A549 (cell line): Measurements from ENCODE around the gene BBS9. TPM values are rescaled to one million over a fixed set of nuclear protein-coding genes. Genes with fewer than 3 reads are reported as not detected.

Experiments
- ATAC-seq, 2 experiments: fragments of 200-7000 bp in 1 of 2; fragments of >200 bp in 1 of 2; cut with Nextera tagmentation in 1 of 2; cut with Tn5 transposase in 1 of 2; 3 replicates each; pipeline versions ENCODE4 v1.8.0 to v1.9.1; 2018 to 2020; ENCODE audit warnings: mild to moderate bottlenecking in 1 of 2, moderate library complexity in 1 of 2
- CTCF ChIA-PET: fragments of 300-600 bp; sonication (Branson Sonifier 250); formaldehyde crosslinking; extraction: SDS; loops from one replicate; lab custom pipeline; 2021; ENCODE audit warnings: antibody characterized with exemption, inconsistent platforms; lab: Yijun Ruan, JAX
- POLR2A ChIA-PET: fragments of 350-600 bp; formaldehyde crosslinking; extraction: SDS; loops from one replicate; lab custom pipeline; 2021; ENCODE audit warnings: antibody characterized with exemption, inconsistent platforms; lab: Yijun Ruan, JAX
- DNase-seq, 2 experiments: peaks; one replicate each; pipeline versions ENCODE4 v3.0.0 to v3.0.0-alpha.2; 2011 to 2016; ENCODE audit warnings: low read depth in 1 of 2, low spot score in 1 of 2
- FAIRE-seq: peaks from 2 replicates; lab custom pipeline; 2011; peaks lifted over from hg19 to GRCh38; lab: Jason Lieb, UNC
- H3K27ac ChIP-seq, 2 experiments: fragments of >200 bp; sonication (Bioruptor Twin); formaldehyde crosslinking; 3 replicates each; pipeline ENCODE4 v1.5.1; 2016 to 2017
- H3K4me1 ChIP-seq: fragments of >200 bp; sonication (Bioruptor Twin); formaldehyde crosslinking; 3 replicates; pipeline ENCODE4 v1.6.1; 2016
- H3K4me2 ChIP-seq: fragments of >200 bp; sonication (Bioruptor Twin); formaldehyde crosslinking; 3 replicates; pipeline ENCODE4 v1.6.1; 2016
- H3K4me3 ChIP-seq: fragments of >200 bp; sonication (Bioruptor Twin); formaldehyde crosslinking; 3 replicates; pipeline ENCODE4 v1.5.1; 2016
- H3K9me3 ChIP-seq: fragments of >200 bp; sonication (Bioruptor Twin); formaldehyde crosslinking; 3 replicates; pipeline ENCODE4 v1.6.1; 2016
- BCL3 ChIP-seq: fragments of >200 bp; sonication (Bioruptor Twin); formaldehyde crosslinking; IDR thresholded peaks from 3 replicates; pipeline ENCODE4 v1.6.1; 2016
- BHLHE40 ChIP-seq: IDR thresholded peaks from 2 replicates; pipeline ENCODE4 v1.6.1; 2012; ENCODE audit warnings: low read depth, low read length, inconsistent platforms
- CBX2 ChIP-seq: fragments of 200-600 bp; sonication (generic); IDR thresholded peaks from 2 replicates; pipeline ENCODE4 v1.6.1; 2016; ENCODE audit warnings: low read depth, mild to moderate bottlenecking, borderline replicate concordance
- CEBPB ChIP-seq, 2 experiments: fragments of >200 bp in 1 of 2; sonication (Bioruptor Twin) in 1 of 2; formaldehyde crosslinking in 1 of 2; IDR thresholded peaks; 2 replicates each; pipeline ENCODE4 v1.6.1; 2012 to 2016
- CHD4 ChIP-seq: fragments of 200-600 bp; sonication (generic); IDR thresholded peaks from 2 replicates; pipeline ENCODE4 v1.6.1; 2016; ENCODE audit warnings: antibody characterized with exemption, mild to moderate bottlenecking, borderline replicate concordance
- CTCF ChIP-seq: fragments of >200 bp; sonication (Bioruptor Twin); formaldehyde crosslinking; IDR thresholded peaks from 3 replicates; pipeline ENCODE4 v1.5.1; 2016
- EHF ChIP-seq: fragments of 250-450 bp; sonication (Bioruptor Pico); IDR thresholded peaks from 2 replicates; pipeline ENCODE4 v1.5.0; 2020; ENCODE audit warnings: mild to moderate bottlenecking
- EHMT2 ChIP-seq: fragments of 200-600 bp; sonication (generic); IDR thresholded peaks from 2 replicates; pipeline ENCODE4 v1.6.1; 2016; ENCODE audit warnings: antibody characterized with exemption, low read depth, mild to moderate bottlenecking, moderate library complexity
- FOSB ChIP-seq: fragments of 250-450 bp; sonication (Bioruptor Pico); IDR thresholded peaks from 2 replicates; pipeline ENCODE4 v1.5.0; 2020; ENCODE audit warnings: mild to moderate bottlenecking, moderate library complexity
- GATA3 ChIP-seq: IDR thresholded peaks from 2 replicates; pipeline ENCODE4 v1.6.1; 2012; ENCODE audit warnings: borderline replicate concordance
- HDAC2 ChIP-seq: fragments of 200-600 bp; sonication (generic); IDR thresholded peaks from 2 replicates; pipeline ENCODE4 v1.6.1; 2016
- HES2 ChIP-seq: fragments of >200 bp; sonication (Bioruptor Twin); formaldehyde crosslinking; IDR thresholded peaks from 2 replicates; pipeline ENCODE4 v1.6.1; 2016
- HEYL ChIP-seq: fragments of 250-450 bp; sonication (Bioruptor Pico); IDR thresholded peaks from 2 replicates; pipeline ENCODE4 v1.8.0; 2021; ENCODE audit warnings: mild to moderate bottlenecking, moderate library complexity
- HMGXB4 ChIP-seq: fragments of 250-450 bp; sonication (Bioruptor Pico); IDR thresholded peaks from 2 replicates; pipeline ENCODE4 v1.5.0; 2021; ENCODE audit warnings: mild to moderate bottlenecking, moderate library complexity, borderline replicate concordance
- JUNB ChIP-seq: fragments of >200 bp; sonication (Bioruptor Twin); formaldehyde crosslinking; IDR thresholded peaks from 2 replicates; pipeline ENCODE4 v1.6.1; 2016
- KDM1A ChIP-seq: fragments of 200-600 bp; sonication (generic); IDR thresholded peaks from 2 replicates; pipeline ENCODE4 v1.6.1; 2016; ENCODE audit warnings: low read depth, mild to moderate bottlenecking
- KDM5A ChIP-seq: fragments of 200-600 bp; sonication (generic); IDR thresholded peaks from 2 replicates; pipeline ENCODE4 v1.6.1; 2016; ENCODE audit warnings: antibody characterized with exemption, mild to moderate bottlenecking
- MAX ChIP-seq: IDR thresholded peaks from 2 replicates; pipeline ENCODE4 v1.6.1; 2012
- NR3C1 ChIP-seq: fragments of >200 bp; sonication (Bioruptor Twin); formaldehyde crosslinking; IDR thresholded peaks from 3 replicates; pipeline ENCODE4 v1.6.1; 2017
- PHF8 ChIP-seq: fragments of 200-600 bp; sonication (generic); IDR thresholded peaks from 2 replicates; pipeline ENCODE4 v1.6.1; 2016; ENCODE audit warnings: low read depth, mild to moderate bottlenecking, antibody characterized with exemption, moderate library complexity, borderline replicate concordance
- POLR2A ChIP-seq: IDR thresholded peaks from 2 replicates; pipeline ENCODE4 v1.6.1; 2012; ENCODE audit warnings: mild to moderate bottlenecking, low read length
- RAD21 ChIP-seq, 2 experiments: fragments of >200 bp in 1 of 2; sonication (Bioruptor Twin) in 1 of 2; formaldehyde crosslinking in 1 of 2; IDR thresholded peaks in 1 of 2; conservative IDR thresholded peaks in 1 of 2; 2 replicates in 1 of 2; 3 replicates in 1 of 2; pipeline ENCODE4 v1.6.1; 2012 to 2018; ENCODE audit warnings: inconsistent platforms in 1 of 2
- RCOR1 ChIP-seq: fragments of 150-350 bp; IDR thresholded peaks from 2 replicates; pipeline ENCODE4 v1.6.1; 2014; ENCODE audit warnings: antibody characterized with exemption, low read length, low read depth
- REST ChIP-seq: fragments of 200-600 bp; sonication (generic); IDR thresholded peaks from 2 replicates; pipeline ENCODE4 v1.6.1; 2016; ENCODE audit warnings: antibody characterized with exemption, mild to moderate bottlenecking, moderate library complexity
- SREBF2 ChIP-seq: fragments of 450-650 bp; IDR thresholded peaks from 2 replicates; pipeline ENCODE4 v1.6.1; 2014; ENCODE audit warnings: mild to moderate bottlenecking, moderate library complexity
- ZC3H11A ChIP-seq: fragments of 450-650 bp; IDR thresholded peaks from 2 replicates; pipeline ENCODE4 v1.6.1; 2014; ENCODE audit warnings: antibody characterized with exemption, mild to moderate bottlenecking
- ZNF302 ChIP-seq: fragments of 250-450 bp; sonication (Bioruptor Pico); IDR thresholded peaks from 2 replicates; pipeline ENCODE4 v1.9.0; 2021; ENCODE audit warnings: inconsistent platforms, mild to moderate bottlenecking, moderate library complexity
- ZSCAN20 ChIP-seq: fragments of 250-450 bp; sonication (Bioruptor Pico); IDR thresholded peaks from 2 replicates; pipeline ENCODE4 v1.8.0; 2022; ENCODE audit warnings: mild to moderate bottlenecking, moderate library complexity
- WGBS: methylation state at CpG from one replicate; pipeline ENCODE4 v1.1.6; 2017; ENCODE audit errors: missing lambda C conversion rate; 5-methylcytosine and 5-hydroxymethylcytosine counted together
- polyA plus RNA-seq, 4 experiments: library from polyadenylated mRNA; depleted of rRNA in 3 of 4; stranded (reverse); fragments of >200 nt; fragmentation: RNase III in 1 of 4; extraction: RNeasy Plus Mini Kit Qiagen cat#74134 plus additional on column Dnase treatment in 1 of 4; gene quantifications; 2 replicates in 3 of 4; 3 replicates in 1 of 4; pipeline ENCODE4 v1.2.3, GENCODE V29; 2011 to 2017

The BBS9 gene
- polyA plus RNA-seq, 2 of the 4 experiments (the other 2 are of a cell fraction), result 8.3 to 9.1 TPM

- no peak for TF ChIP-seq RAD21 (conservative IDR thresholded peaks at IDR 0.05 in 1 of 2, IDR thresholded peaks at IDR 0.05 in 1 of 2)
- no peak for TF ChIP-seq CHD4
- TF ChIP-seq HDAC2, result no peak
Measured at GRCh38 chr7:33232632-33233145, 103.3 kb downstream of the BBS9 start (continued).

- no peak for TF ChIP-seq HMGXB4 (CRISPR knock-in tag)
- no peak for TF ChIP-seq HEYL (CRISPR knock-in tag)
- no peak for TF ChIP-seq ZSCAN20
- TF ChIP-seq BHLHE40, result no peak
- no peak for TF ChIP-seq EHMT2
- no peak for TF ChIP-seq ZNF302 (CRISPR knock-in tag)
- no peak for TF ChIP-seq NR3C1
- no peak for TF ChIP-seq JUNB
- no peak for TF ChIP-seq CTCF
- no peak for TF ChIP-seq RCOR1
- TF ChIP-seq BCL3, result no peak
- no peak for TF ChIP-seq FOSB
- TF ChIP-seq MAX, result no peak
- TF ChIP-seq HES2, result no peak
- no peak for TF ChIP-seq PHF8
- TF ChIP-seq HDAC2, result no peak
- TF ChIP-seq CBX2, result no peak
- H3K4me1 ChIP-seq, result no peaks in the 10 kb centered on the region
- H3K4me3 ChIP-seq, result no peak overlapping the region
- no peak for ATAC-seq
- no peak for FAIRE-seq
- ChIA-PET CTCF (interaction anchor here (1.5 kb wide), 1 partner anchor 9 kb away, joined by 5 read pairs; no protein-coding TSS in a partner anchor), POLR2A (no interaction called here)
- no peak overlapping the region for H3K4me2 ChIP-seq
- no peaks in the 10 kb centered on the region for H3K9me3 ChIP-seq
- no peak overlapping the region for H3K27ac ChIP-seq
- WGBS, result 41% methylated on average over 3 of the region's 3 CpGs
- no peak for DNase-seq
Measured at GRCh38 chr7:33233659-33234058, 104.3 kb downstream of the BBS9 start.

- no peak overlapping the region for H3K27ac ChIP-seq
- no peak for DNase-seq
- H3K4me3 ChIP-seq, result no peak overlapping the region
- ChIA-PET CTCF (interaction anchor here (1.7 kb wide), 1 partner anchor 697 kb away, joined by 5 read pairs; no protein-coding TSS in a partner anchor), POLR2A (no interaction called here)
- H3K4me2 ChIP-seq, result no peak overlapping the region
- no peaks in the 10 kb centered on the region for H3K4me1 ChIP-seq
- H3K9me3 ChIP-seq, result no peaks in the 10 kb centered on the region
- WGBS, result 45% methylated on average over 2 of the region's 2 CpGs
- TF ChIP-seq GATA3 (no peak), KDM1A (no peak), REST (no peak), KDM5A (no peak), SREBF2 (no peak), NR3C1 (no peak), CEBPB (IDR thresholded peaks at IDR 0.05) (no peak), ZC3H11A (no peak), BHLHE40 (no peak), RCOR1 (no peak), EHF (CRISPR knock-in tag) (no peak), POLR2A (no peak)
- TF ChIP-seq, all 56 proteins: peak for 0
- ATAC-seq, result no peak
- FAIRE-seq, result no peak
Measured at GRCh38 chr7:33237036-33237435, 107.7 kb downstream of the BBS9 start.
